ENCODE measurements around the gene FBXW11.

DNA sequence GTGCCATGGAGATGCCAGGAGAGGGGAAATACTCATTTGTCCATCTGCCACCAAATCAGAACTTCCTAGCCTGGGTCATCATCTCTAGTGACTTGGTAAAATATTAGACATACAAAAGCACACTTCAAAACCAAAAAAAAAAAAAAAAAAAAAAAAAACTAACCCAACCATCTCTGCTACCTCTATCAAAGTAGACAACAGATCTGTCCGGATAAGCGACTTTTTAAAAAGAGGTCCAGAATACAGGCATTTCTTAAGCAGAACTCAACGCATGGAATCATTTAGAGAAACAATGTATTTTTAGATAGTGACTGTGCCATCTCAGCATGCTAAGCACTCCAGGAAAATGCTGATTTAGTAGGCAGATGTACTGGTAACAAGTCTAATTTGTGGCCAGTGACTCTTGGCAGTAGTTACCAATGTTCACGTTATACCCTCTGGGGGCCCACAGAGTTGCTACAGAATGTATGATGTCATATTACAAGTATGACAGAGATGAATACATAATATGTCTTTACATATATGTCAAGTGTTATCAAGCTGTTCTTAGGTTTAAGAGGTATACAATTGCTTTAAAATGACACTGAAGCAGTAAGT, 113.0 kb downstream of the FBXW11 start:
- TF ChIP-seq, protein P1, sequence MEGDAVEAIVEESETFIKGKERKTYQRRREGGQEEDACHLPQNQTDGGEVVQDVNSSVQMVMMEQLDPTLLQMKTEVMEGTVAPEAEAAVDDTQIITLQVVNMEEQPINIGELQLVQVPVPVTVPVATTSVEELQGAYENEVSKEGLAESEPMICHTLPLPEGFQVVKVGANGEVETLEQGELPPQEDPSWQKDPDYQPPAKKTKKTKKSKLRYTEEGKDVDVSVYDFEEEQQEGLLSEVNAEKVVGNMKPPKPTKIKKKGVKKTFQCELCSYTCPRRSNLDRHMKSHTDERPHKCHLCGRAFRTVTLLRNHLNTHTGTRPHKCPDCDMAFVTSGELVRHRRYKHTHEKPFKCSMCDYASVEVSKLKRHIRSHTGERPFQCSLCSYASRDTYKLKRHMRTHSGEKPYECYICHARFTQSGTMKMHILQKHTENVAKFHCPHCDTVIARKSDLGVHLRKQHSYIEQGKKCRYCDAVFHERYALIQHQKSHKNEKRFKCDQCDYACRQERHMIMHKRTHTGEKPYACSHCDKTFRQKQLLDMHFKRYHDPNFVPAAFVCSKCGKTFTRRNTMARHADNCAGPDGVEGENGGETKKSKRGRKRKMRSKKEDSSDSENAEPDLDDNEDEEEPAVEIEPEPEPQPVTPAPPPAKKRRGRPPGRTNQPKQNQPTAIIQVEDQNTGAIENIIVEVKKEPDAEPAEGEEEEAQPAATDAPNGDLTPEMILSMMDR (IDR thresholded peaks at IDR 0.05; ENCODE audit: insufficient read depth, low read depth, low read length): no peak
- TF ChIP-seq EZH2 (IDR thresholded peaks at IDR 0.05; ENCODE audit: insufficient read depth, low read length): no peak

All from astrocyte (in vitro differentiated cells and primary cell).